RCC 7860 (cell line): ENCODE results near the gene TMEM18.
"Not testable (repeated sequence)": the region's sequence is repeated elsewhere in the genome, so short reads cannot be mapped to it uniquely, and the experiment has no call there.

Experiments used
- DNase-seq: peaks from one replicate; pipeline ENCODE4 v3.0.0-alpha.2; 2015; ENCODE audit warnings: low spot score
- FAIRE-seq: peaks from 2 replicates; lab custom pipeline; 2012; peaks lifted over from hg19 to GRCh38; lab: Jason Lieb, UNC

TMEM18 gene

GRCh38 chr2:694174-694573 lies 17.0 kb upstream of the TMEM18 start:
- FAIRE-seq = no peak
- no peak for DNase-seq

- no peak for FAIRE-seq
- DNase-seq = no peak
These were observed 16.4 kb upstream of the TMEM18 start for GRCh38 chr2:693606-694005.

- no peak for FAIRE-seq
- DNase-seq = no peak
These were observed 15.6 kb upstream of the TMEM18 start for GRCh38 chr2:692767-693166.

- DNase-seq (no peak), FAIRE-seq (no peak)
These were observed 14.9 kb upstream of the TMEM18 start for GRCh38 chr2:691821-692761.

- no peak for FAIRE-seq
- no peak for DNase-seq
These were observed 13.6 kb upstream of the TMEM18 start for GRCh38 chr2:690799-691198.

GRCh38 chr2:689877-690510 lies 12.8 kb upstream of the TMEM18 start:
- FAIRE-seq (no peak), DNase-seq (no peak)

- no peak for DNase-seq
- no peak for FAIRE-seq
These were observed 12.0 kb upstream of the TMEM18 start for GRCh38 chr2:689237-689636.

GRCh38 chr2:688504-689076 lies 11.4 kb upstream of the TMEM18 start:
- FAIRE-seq = no peak
- no peak for DNase-seq

- FAIRE-seq (no peak), DNase-seq (no peak)
These were observed 8.2 kb upstream of the TMEM18 start for GRCh38 chr2:685421-685820.

- FAIRE-seq, DNase-seq: not testable (repeated sequence)
These were observed 7.7 kb upstream of the TMEM18 start for GRCh38 chr2:684913-685312.

GRCh38 chr2:682226-682625 lies 5.0 kb upstream of the TMEM18 start:
- FAIRE-seq = no peak
- no peak for DNase-seq

GRCh38 chr2:681312-681711 lies 4.1 kb upstream of the TMEM18 start:
- FAIRE-seq (no peak), DNase-seq (no peak)

- FAIRE-seq = no peak
These were observed 3.3 kb upstream of the TMEM18 start for GRCh38 chr2:680496-680895.

GRCh38 chr2:678964-679363 lies 1.8 kb upstream of the TMEM18 start:
- FAIRE-seq = no peak

More at GRCh38 chr2:680496-680895, 3.3 kb upstream of the TMEM18 start:
- no peak for DNase-seq

GRCh38 chr2:677959-678550 lies 849 bp upstream of the TMEM18 start:
- DNase-seq (no peak), FAIRE-seq (peak; percentile 22)

More at GRCh38 chr2:678964-679363, 1.8 kb upstream of the TMEM18 start:
- DNase-seq = no peak

- peak; percentile 42 for FAIRE-seq
- DNase-seq = peak; percentile 95
These were observed 555 bp downstream of the TMEM18 start for GRCh38 chr2:676647-677055.

GRCh38 chr2:675982-676646 lies 1.1 kb downstream of the TMEM18 start:
- DNase-seq = peak; percentile 83
- peak; percentile 78 for FAIRE-seq

- no peak for DNase-seq
- FAIRE-seq = no peak
These were observed 1.7 kb downstream of the TMEM18 start for GRCh38 chr2:675460-675859.

- FAIRE-seq (no peak), DNase-seq (no peak)
These were observed 2.2 kb downstream of the TMEM18 start for GRCh38 chr2:675051-675450.

GRCh38 chr2:674321-674985 lies 2.8 kb downstream of the TMEM18 start:
- FAIRE-seq = no peak
- DNase-seq = no peak
